HEK293T (cell line): ENCODE results near the gene LNPEP.

ENCODE experiments used
- BHLHE40 ChIP-seq: fragments of 450-650 bp; IDR thresholded peaks from 2 replicates; pipeline ENCODE4 v1.6.1; 2016; ENCODE audit warnings: mild to moderate bottlenecking, moderate library complexity, borderline replicate concordance
- FOXA1 ChIP-seq: fragments of 450-650 bp; IDR thresholded peaks from 2 replicates; pipeline ENCODE4 v1.6.1; 2016; ENCODE audit warnings: mild to moderate bottlenecking
- HDGF ChIP-seq: fragments of 450-650 bp; IDR thresholded peaks from 2 replicates; pipeline ENCODE4 v1.6.1; 2017; ENCODE audit warnings: antibody characterized with exemption, borderline replicate concordance
- NFRKB ChIP-seq: fragments of 450-650 bp; IDR thresholded peaks from 2 replicates; pipeline ENCODE4 v1.6.1; 2016; ENCODE audit warnings: mild to moderate bottlenecking, moderate library complexity
- SP1 ChIP-seq: fragments of 450-650 bp; IDR thresholded peaks from 2 replicates; pipeline ENCODE4 v1.6.1; 2017
- SUZ12 ChIP-seq: fragments of 450-650 bp; IDR thresholded peaks from 2 replicates; pipeline ENCODE4 v1.6.1; 2016; ENCODE audit warnings: mild to moderate bottlenecking

GRCh38 chr5:97075649-97076048 lies 139.8 kb downstream of the LNPEP start:
- no peak for TF ChIP-seq HDGF
- no peak for TF ChIP-seq BHLHE40
- no peak for TF ChIP-seq FOXA1
- TF ChIP-seq SUZ12: no peak
- TF ChIP-seq NFRKB: no peak
- TF ChIP-seq SP1: no peak
